Measurements from ENCODE around the gene APBA2.
"Not testable (repeated sequence)": the region's sequence is repeated elsewhere in the genome, so short reads cannot be mapped to it uniquely, and the experiment has no call there.

The APBA2 gene

GRCh38 chr15:29043736-29044502 lies 158.1 kb downstream of the APBA2 start:
- DNase-seq = no peak

DNA sequence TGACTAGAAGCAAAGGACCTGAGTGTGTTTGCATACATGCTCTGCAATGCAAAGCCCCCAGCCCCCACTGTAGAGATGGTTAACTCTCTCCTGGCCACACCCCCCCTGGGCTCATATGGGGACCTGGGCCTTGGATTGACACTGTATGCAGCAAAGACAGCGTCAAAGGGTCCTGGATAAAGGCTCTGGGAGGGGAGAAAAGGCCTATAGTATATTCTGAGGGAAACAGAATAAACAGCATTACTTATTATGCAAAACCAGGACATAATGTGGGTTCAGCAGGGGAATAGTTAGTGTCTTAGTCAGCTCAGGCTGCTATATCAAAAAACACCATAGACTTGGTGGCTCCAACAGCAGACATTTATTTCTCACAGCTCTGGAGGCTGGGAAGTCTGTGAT lies 158.7 kb downstream of the APBA2 start:
- DNase-seq = no peak

- not testable (repeated sequence) for DNase-seq
These were observed 159.4 kb downstream of the APBA2 start for GRCh38 chr15:29045161-29045560.

DNA sequence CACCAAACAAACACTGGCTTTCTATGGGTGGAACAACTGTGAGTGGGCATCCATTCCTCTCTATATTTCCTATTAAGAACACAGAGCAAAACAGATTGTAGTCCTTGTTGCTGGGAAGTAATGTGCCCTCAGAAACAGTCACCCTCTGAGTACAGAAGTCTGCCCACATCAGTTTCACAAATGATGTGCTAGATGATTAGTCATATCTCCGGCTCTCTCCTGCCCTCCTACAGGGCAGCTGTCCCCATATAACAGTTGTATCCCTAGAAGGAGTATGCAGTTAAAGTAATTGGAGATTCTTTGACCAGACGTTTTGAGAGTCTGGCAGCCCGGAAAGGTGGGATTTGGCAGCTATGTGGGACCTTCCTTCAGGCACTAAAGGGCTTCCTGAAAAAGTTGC lies 159.9 kb downstream of the APBA2 start:
- no peak for DNase-seq

DNA sequence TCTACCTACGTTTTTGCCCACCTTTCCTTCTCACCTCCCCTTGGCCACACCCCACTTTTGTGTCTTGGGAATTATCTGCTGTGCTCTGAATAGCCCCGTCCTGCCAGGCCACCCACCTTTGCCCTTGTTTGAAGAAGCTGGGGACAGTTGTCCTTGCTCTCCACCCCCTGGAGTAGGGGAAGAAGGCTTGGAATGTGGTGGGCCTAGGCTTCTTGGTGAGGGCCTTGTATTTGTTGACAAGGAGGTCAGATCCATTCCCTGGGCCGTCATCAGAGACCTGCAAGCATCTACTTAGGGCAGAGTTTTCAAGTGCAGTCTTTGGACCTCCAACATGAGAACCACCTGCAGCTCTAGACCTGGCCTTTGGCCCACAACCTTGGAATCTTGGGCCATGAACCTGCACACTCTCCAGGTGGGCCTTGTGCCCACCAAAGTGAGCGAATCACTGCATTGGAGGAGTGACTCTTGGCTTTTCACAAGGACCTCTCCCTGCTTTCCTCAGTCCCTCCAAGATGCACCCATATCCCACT lies 160.6 kb downstream of the APBA2 start:
- DNase-seq = no peak

DNA sequence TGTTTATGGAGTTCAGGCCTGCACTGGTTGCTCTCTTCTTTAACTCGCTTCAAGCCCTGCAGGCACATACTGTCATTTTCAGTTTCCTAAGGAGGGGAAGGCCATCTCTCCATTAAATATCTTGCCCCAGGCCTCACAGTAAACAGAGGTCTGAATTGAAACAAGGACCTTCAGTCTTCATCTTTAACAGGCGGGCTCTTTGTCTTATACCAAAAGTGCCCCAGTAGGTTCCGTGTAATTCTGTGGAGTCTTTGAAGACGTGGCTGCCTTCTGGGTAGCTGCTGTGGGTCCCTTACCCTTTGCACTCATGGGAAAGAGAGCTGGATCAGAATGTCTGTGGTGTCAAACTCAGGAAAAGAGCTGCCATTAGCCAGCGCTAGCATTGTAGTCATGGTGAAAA lies 161.2 kb downstream of the APBA2 start:
- DNase-seq = no peak

DNA sequence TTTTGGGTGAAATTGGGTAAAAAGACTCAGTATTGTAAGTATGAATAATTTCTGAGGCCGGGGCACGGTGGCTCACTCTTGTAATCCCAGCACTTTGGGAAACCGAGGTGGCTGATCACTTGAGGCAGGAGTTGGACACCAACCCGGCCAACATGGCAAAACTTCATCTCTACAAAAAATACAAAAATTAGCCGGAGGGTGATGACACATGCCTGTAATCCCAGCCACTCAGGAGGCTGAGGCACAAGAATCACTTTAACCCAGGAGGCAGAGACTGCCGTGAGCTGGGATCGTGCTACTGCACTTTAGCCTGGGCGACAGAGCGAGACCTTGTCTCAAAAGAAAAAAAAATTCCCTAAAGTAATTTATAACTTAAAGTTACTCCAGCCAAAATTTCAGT lies 162.2 kb downstream of the APBA2 start:
- no peak for DNase-seq

DNA sequence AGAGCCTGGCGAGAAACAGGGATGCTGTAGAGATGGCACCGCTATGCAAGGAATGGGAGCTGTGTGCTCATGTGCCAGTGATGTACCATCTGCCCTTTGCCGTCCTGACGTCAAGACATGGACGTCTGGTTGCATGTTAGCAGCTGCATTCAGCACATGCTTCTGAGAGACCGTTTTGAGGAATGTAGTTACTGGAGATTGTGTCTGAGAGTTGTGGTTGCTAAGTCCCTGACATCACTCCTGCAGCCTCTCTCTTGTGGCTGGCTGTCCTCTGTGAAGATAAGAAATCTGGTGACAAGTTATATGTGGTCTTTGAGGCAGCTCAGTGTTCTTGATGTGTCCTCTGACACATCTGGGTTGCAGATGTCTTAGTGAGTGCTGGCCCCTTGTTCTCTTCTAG lies 165.1 kb downstream of the APBA2 start:
- no peak for DNase-seq

GRCh38 chr15:29051422-29051821 lies 165.6 kb downstream of the APBA2 start:
- no peak for DNase-seq

DNA sequence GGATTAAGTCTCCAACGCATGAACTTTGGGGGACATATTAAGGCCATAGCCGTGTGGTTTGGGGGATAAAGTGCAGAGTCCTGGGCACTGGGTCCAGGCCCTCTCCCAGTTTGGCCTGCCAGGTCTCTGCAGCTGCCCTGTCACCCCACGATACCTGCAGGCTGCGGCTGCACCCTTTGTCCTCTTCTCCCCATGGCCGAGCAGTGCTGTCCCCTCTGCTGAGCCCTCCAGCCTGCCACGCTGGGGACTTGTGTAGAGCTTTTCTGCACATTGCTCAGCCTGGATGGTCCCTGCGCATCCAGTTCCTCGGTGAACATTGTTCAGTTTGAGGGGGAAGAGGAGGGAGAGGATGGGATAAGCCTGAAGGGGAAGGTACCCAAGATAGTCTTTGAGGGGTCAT lies 167.2 kb downstream of the APBA2 start:
- DNase-seq = no peak

DNA sequence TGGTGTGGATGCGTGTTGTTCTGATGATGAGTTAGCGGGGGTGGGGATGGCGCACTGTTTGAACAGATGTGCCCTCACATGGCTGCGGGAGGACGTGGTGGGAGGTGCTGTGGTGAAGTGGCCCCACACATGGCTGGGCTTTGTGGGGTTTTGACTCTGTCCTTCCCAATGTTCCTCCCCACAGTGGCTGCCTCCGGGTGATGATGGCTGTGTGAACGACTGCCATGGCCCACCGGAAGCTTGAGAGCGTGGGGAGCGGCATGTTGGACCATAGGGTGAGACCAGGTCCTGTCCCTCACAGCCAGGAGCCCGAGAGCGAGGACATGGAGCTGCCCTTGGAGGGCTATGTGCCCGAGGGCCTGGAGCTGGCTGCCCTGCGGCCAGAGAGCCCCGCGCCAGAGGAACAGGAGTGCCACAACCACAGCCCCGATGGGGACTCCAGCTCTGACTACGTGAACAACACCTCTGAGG lies 167.9 kb downstream of the APBA2 start:
- no peak for DNase-seq

- no peak for DNase-seq
These were observed 168.6 kb downstream of the APBA2 start for GRCh38 chr15:29054171-29055045.

DNA sequence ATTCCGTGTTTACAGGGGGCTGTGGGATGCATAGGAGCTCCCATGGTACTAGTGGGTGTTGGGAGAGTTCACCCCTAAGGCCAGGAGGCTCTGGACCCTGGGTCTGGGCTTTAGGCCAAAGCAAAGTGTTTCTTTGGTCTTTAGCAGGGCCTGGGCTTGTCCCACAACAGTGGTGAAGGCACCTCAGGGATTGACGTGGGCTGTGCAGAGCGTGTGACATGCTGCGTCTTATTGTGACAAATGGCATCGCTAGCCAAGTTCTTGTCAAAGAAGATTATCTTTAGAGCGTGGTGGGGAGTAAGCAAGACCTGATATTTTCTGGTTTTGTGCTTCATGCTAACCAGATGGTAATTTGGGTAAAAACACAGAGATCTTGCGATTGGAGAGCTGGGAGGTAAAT lies 170.1 kb downstream of the APBA2 start:
- DNase-seq = no peak

DNA sequence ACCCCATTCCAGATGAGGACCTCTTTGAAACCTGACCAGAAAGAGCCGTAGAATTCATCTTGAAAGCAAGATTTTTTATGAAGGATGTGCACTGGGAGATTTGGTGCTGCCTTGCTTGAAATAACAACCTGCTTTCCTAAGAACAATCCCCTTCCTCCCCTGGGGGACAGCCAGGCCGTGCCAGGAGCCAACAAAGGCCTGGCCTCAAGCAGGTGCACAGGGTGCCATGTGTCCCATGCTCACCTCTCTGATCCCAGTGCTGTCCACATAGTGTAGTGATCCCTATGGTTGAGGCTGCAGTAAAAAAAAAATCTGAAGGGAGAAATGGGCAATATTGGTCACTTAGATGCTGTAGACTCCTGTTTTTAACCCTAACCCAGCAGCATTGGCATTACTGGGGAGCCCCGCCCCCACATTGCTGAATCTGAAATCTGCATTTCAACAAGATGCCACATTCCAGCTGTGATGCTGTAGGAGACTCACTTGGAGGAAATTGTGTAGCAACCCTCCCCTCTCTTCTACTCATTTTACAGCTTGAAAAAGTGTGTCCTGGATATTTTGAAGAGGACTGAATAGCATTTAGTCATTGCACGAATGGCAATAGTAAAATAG lies 171.2 kb downstream of the APBA2 start:
- no peak for DNase-seq

DNA sequence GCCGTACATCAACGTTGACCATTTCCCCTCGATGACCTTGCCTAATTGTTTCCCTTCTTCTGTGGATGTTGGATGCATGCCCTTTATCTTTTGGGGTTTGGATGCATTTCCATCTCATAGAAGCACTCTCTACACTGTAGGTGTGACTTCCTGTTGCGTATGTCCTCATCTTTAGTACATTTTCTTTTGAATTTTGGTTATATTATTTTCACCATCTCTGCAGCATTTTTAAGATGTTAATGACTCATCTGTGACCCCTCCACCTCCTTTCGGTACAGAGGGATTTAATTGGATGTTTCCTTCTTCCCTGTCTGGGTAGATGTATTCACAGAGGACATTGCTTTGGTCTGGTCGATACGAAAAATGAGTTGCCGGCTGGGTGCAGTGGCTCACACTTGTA lies 172.1 kb downstream of the APBA2 start:
- DNase-seq = no peak

- DNase-seq = no peak
These were observed 173.2 kb downstream of the APBA2 start for GRCh38 chr15:29058903-29059539.

- no peak for DNase-seq
These were observed 174.3 kb downstream of the APBA2 start for GRCh38 chr15:29059871-29060640.

GRCh38 chr15:29061746-29062145 lies 176.0 kb downstream of the APBA2 start:
- no peak for DNase-seq

- DNase-seq = no peak
These were observed 176.4 kb downstream of the APBA2 start for GRCh38 chr15:29062179-29062591.

GRCh38 chr15:29062626-29063025 lies 176.9 kb downstream of the APBA2 start:
- DNase-seq = no peak

- no peak for DNase-seq
These were observed 177.9 kb downstream of the APBA2 start for GRCh38 chr15:29063646-29064045.

DNA sequence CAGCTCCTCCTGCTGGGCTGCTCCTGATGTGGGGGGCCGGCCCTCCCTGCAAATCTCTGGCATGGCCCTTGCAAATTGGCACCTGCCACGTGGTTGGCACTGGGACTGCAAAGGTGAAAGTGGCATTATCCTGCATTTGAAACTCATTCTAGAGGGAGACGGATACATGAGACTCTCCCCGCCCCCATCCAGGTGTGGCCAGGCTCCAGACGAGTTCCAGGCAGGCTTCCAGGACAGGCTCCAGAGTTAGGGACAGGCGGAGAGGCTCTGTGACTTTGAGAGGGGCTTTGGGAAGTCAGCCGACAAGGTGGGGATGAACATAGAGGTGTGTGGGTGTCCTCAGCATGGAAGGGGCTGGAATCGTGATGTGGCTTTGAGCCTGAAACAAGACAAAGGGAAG lies 178.5 kb downstream of the APBA2 start:
- DNase-seq = peak; percentile 4

All from NCI-H2029 treated with DMSO at 0.1 percent for 48 hours (cell line).